BE2C (cell line): ENCODE data around the gene FRMPD4.

Experiments
- DNase-seq: peaks from one replicate; pipeline ENCODE4 v3.0.0-alpha.2; 2020
- H3K27me3 ChIP-seq: fragments of 250-450 bp; sonication (Bioruptor Pico); 2 replicates; pipeline ENCODE4 v1.5.1; 2020; ENCODE audit warnings: mild to moderate bottlenecking
- H3K36me3 ChIP-seq: fragments of 250-450 bp; sonication (Bioruptor Pico); 2 replicates; pipeline ENCODE4 v1.5.1; 2020; ENCODE audit warnings: mild to moderate bottlenecking
- H3K4me1 ChIP-seq: fragments of 250-450 bp; sonication (Bioruptor Pico); 2 replicates; pipeline ENCODE4 v1.5.1; 2020
- H3K4me3 ChIP-seq: 2 replicates; pipeline ENCODE4 v1.5.1; 2011; ENCODE audit warnings: low read depth, low read length
- H3K9me3 ChIP-seq: fragments of 250-450 bp; sonication (Bioruptor Pico); 2 replicates; pipeline ENCODE4 v1.5.1; 2020
- TF ChIP-seq, protein P1 (sequence below): IDR thresholded peaks from 2 replicates; pipeline ENCODE4 v1.5.1; 2012; ENCODE audit warnings: mild to moderate bottlenecking, low read depth, low read length

The FRMPD4 gene

DNA sequence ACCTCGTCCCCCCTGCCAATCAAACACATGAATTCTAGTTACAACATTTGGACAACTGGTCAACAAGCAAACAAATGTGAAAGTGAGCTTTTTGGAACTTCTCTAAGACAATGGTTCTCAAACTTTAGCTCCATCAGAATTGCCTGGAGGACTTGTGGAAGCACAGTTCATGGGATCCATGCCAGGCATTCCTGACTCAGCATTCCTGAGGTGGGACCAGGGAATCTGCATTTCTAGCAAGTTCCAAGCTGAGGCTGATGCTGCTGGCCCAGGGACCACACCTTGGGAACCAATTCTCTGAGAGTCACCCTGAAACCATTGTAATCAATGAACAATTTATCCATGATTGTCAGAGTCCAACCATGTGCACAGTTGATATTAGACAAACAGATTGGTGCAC, 609.2 kb downstream of the FRMPD4 start:
- Histone ChIP-seq H3K36me3 (no peaks in the 10 kb centered on the region), H3K9me3 (no peaks in the 10 kb centered on the region), H3K4me3 (no peak overlapping the region), H3K4me1 (no peaks in the 10 kb centered on the region), H3K27me3 (no peaks in the 10 kb centered on the region)
- TF ChIP-seq, protein P1, sequence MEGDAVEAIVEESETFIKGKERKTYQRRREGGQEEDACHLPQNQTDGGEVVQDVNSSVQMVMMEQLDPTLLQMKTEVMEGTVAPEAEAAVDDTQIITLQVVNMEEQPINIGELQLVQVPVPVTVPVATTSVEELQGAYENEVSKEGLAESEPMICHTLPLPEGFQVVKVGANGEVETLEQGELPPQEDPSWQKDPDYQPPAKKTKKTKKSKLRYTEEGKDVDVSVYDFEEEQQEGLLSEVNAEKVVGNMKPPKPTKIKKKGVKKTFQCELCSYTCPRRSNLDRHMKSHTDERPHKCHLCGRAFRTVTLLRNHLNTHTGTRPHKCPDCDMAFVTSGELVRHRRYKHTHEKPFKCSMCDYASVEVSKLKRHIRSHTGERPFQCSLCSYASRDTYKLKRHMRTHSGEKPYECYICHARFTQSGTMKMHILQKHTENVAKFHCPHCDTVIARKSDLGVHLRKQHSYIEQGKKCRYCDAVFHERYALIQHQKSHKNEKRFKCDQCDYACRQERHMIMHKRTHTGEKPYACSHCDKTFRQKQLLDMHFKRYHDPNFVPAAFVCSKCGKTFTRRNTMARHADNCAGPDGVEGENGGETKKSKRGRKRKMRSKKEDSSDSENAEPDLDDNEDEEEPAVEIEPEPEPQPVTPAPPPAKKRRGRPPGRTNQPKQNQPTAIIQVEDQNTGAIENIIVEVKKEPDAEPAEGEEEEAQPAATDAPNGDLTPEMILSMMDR, result no peak
- no peak for DNase-seq

DNA sequence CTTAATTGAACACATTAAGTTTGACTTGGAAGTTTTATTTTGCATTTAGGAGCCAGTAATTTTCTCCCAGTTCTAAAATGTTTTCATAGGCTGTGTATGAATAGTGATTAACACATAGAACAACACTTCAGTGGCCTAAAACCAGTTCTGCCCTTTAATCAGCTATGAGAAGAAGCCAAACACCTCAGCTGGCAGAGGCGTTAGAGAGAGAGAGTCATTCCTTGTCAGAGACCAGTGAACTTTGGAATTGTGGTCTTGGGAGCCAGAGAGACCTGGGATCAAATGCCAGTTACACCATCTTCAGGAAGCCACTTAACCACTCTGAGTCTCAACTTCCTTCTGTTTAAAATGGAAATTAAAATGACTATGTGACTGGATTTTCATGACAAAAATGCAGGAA, 613.6 kb downstream of the FRMPD4 start:
- H3K27me3 ChIP-seq, result no peaks in the 10 kb centered on the region
- no peaks in the 10 kb centered on the region for H3K4me1 ChIP-seq
- H3K9me3 ChIP-seq, result no peaks in the 10 kb centered on the region
- DNase-seq, result no peak
- no peaks in the 10 kb centered on the region for H3K36me3 ChIP-seq
- H3K4me3 ChIP-seq, result no peak overlapping the region
- TF ChIP-seq, protein P1, result no peak

- H3K4me1 ChIP-seq, result no peaks in the 10 kb centered on the region
- no peak for DNase-seq
- H3K9me3 ChIP-seq, result no peaks in the 10 kb centered on the region
- no peaks in the 10 kb centered on the region for H3K27me3 ChIP-seq
- TF ChIP-seq, protein P1, result no peak
- no peaks in the 10 kb centered on the region for H3K36me3 ChIP-seq
- no peak overlapping the region for H3K4me3 ChIP-seq
Measured at GRCh38 chrX:12753366-12753765, 615.1 kb downstream of the FRMPD4 start.

DNA sequence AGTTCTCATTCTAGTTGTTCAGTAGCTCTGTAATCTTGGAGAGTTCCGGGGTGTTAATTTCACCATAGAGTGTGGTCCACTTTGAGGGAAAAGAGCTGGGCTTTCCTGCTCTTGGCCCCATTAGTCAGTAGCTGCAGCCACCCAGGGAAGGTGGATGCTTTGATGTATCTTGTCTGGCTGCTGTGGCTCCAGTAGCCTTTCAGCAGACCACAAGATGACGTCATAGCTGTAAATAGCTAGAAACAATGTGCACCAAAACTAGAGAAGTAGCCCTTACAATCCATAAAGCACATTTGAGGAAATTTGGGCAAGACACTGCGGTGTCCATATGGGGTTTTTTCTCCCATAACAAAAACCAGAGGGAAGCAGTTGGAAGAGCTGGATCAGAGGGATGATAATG, 620.0 kb downstream of the FRMPD4 start:
- DNase-seq, result no peak
- TF ChIP-seq, protein P1, result no peak
- H3K4me3 ChIP-seq, result no peak overlapping the region
- H3K27me3 ChIP-seq, result no peaks in the 10 kb centered on the region
- no peaks in the 10 kb centered on the region for H3K4me1 ChIP-seq
- no peaks in the 10 kb centered on the region for H3K9me3 ChIP-seq
- no peaks in the 10 kb centered on the region for H3K36me3 ChIP-seq

DNA sequence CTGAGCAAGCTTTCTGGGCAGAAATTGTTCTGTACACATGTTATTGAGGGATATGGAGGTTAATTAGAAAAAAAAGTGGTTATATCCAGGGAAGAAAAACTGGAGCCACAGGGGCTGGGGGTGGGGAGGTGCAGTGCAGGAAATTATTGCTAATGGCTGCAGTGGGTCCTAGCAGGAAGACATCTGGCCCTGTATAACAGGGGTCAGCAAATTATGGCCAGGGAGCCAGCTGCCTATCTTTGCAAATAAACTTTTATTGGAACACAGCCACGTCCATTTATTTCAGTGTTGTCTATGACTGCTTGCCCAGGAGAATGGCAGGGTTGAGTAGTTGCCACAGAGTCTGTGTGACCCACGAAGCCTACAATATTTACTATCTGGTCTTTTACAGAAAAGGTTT, 629.6 kb downstream of the FRMPD4 start:
- peaks cover 5% of the 10 kb centered on the region for H3K4me1 ChIP-seq
- no peak overlapping the region for H3K4me3 ChIP-seq
- H3K27me3 ChIP-seq, result no peaks in the 10 kb centered on the region
- peak; percentile 58 for DNase-seq
- TF ChIP-seq, protein P1, result no peak
- no peaks in the 10 kb centered on the region for H3K9me3 ChIP-seq
- no peaks in the 10 kb centered on the region for H3K36me3 ChIP-seq

- Histone ChIP-seq H3K36me3 (no peaks in the 10 kb centered on the region), H3K27me3 (no peaks in the 10 kb centered on the region), H3K4me3 (no peak overlapping the region), H3K4me1 (peaks cover 5% of the 10 kb centered on the region), H3K9me3 (no peaks in the 10 kb centered on the region)
- DNase-seq, result no peak
- TF ChIP-seq, protein P1, result no peak
Measured at GRCh38 chrX:12768491-12768890, 630.2 kb downstream of the FRMPD4 start.
